ENCODE measurements around the gene OCEL1. TPM values are rescaled to one million over a fixed set of nuclear protein-coding genes. Genes with fewer than 3 reads are reported as not detected.
A peak's percentile ranks its signal among the peaks of the same experiment; 100 is the strongest.

OCEL1 gene
- total RNA-seq, 1 experiment from 2014 or later, result 6.4 TPM

GRCh38 chr19:17237747-17238706 is 12.0 kb downstream of the OCEL1 start:
- DNase-seq (ENCODE audit: low read depth), result no peak

GRCh38 chr19:17240062-17240752 is 14.2 kb downstream of the OCEL1 start:
- DNase-seq (ENCODE audit: low read depth), result no peak

GRCh38 chr19:17240826-17241399 is 14.9 kb downstream of the OCEL1 start:
- no peak for DNase-seq (ENCODE audit: low read depth)

GRCh38 chr19:17242431-17243208 is 16.6 kb downstream of the OCEL1 start:
- DNase-seq (ENCODE audit: low read depth), result no peak

- no peak for DNase-seq (ENCODE audit: low read depth)
These were observed 17.3 kb downstream of the OCEL1 start for GRCh38 chr19:17243211-17243829.

- DNase-seq (ENCODE audit: low read depth), result peak; percentile 56
These were observed 18.0 kb downstream of the OCEL1 start for GRCh38 chr19:17243830-17244617.

GRCh38 chr19:17244618-17245534 is 18.9 kb downstream of the OCEL1 start:
- no peak for DNase-seq (ENCODE audit: low read depth)

GRCh38 chr19:17245535-17245984 is 19.5 kb downstream of the OCEL1 start, which contains the start of gene NR2F6:
Gene NR2F6 (minus strand): TSS chr19:17245919. CDS start chr19:17245220, 699 bp downstream.
- no peak for DNase-seq (ENCODE audit: low read depth)

GRCh38 chr19:17246681-17247425 is 20.8 kb downstream of the OCEL1 start:
- DNase-seq (ENCODE audit: low read depth), result no peak

GRCh38 chr19:17248011-17248776 is 22.2 kb downstream of the OCEL1 start:
- DNase-seq (ENCODE audit: low read depth), result no peak

GRCh38 chr19:17249887-17250548 is 24.0 kb downstream of the OCEL1 start:
- no peak for DNase-seq (ENCODE audit: low read depth)

GRCh38 chr19:17254636-17255035 is 28.6 kb downstream of the OCEL1 start:
- no peak for DNase-seq (ENCODE audit: low read depth)

GRCh38 chr19:17255150-17255621 is 29.2 kb downstream of the OCEL1 start:
- DNase-seq (ENCODE audit: low read depth), result no peak

- DNase-seq (ENCODE audit: low read depth), result no peak
These were observed 30.1 kb downstream of the OCEL1 start for GRCh38 chr19:17256130-17256529.

- DNase-seq (ENCODE audit: low read depth), result no peak
These were observed 33.2 kb downstream of the OCEL1 start for GRCh38 chr19:17259118-17259780.

- DNase-seq (ENCODE audit: low read depth), result no peak
These were observed 33.9 kb downstream of the OCEL1 start for GRCh38 chr19:17259934-17260333.

Data from LHCN-M2 (cell line).